Measurements from ENCODE around the gene SPC24.

SPC24 gene

GRCh38 chr19:11192957-11193939, 37.7 kb upstream of the SPC24 start:
- no peaks in the 10 kb centered on the region for H3K27me3 ChIP-seq (ENCODE audit: control insufficient read depth, insufficient read depth, low read length)

GRCh38 chr19:11191934-11192333, 36.4 kb upstream of the SPC24 start:
- H3K27ac ChIP-seq: no peak overlapping the region
- H3K9ac ChIP-seq: no peak overlapping the region
- TF ChIP-seq CTCF (IDR thresholded peaks at IDR 0.05): no peak
- H3K4me1 ChIP-seq: no peaks in the 10 kb centered on the region
- H3K4me3 ChIP-seq (ENCODE audit: low read depth, low read length): no peak overlapping the region
- H3K9me3 ChIP-seq (ENCODE audit: control insufficient read depth, low read length): no peaks in the 10 kb centered on the region
- no peaks in the 10 kb centered on the region for H3K79me2 ChIP-seq
- H2AFZ ChIP-seq: no peak overlapping the region
- H3K4me2 ChIP-seq (ENCODE audit: low read length): no peak overlapping the region
- H3K36me3 ChIP-seq (ENCODE audit: control insufficient read depth, insufficient read depth, low read length): no peaks in the 10 kb centered on the region
- H3K27me3 ChIP-seq (ENCODE audit: control insufficient read depth, insufficient read depth, low read length): no peaks in the 10 kb centered on the region

More at GRCh38 chr19:11192957-11193939, 37.7 kb upstream of the SPC24 start:
- no peaks in the 10 kb centered on the region for H3K79me2 ChIP-seq
- no peak overlapping the region for H3K27ac ChIP-seq
- no peaks in the 10 kb centered on the region for H3K36me3 ChIP-seq (ENCODE audit: control insufficient read depth, insufficient read depth, low read length)
- H3K9me3 ChIP-seq (ENCODE audit: control insufficient read depth, low read length): no peaks in the 10 kb centered on the region
- no peak for TF ChIP-seq CTCF (IDR thresholded peaks at IDR 0.05)
- no peak overlapping the region for H3K9ac ChIP-seq
- H3K4me3 ChIP-seq (ENCODE audit: low read depth, low read length): no peak overlapping the region
- no peak overlapping the region for H2AFZ ChIP-seq
- H3K4me2 ChIP-seq (ENCODE audit: low read length): no peak overlapping the region
- H3K4me1 ChIP-seq: peaks cover 3% of the 10 kb centered on the region

- no peak overlapping the region for H2AFZ ChIP-seq
- no peaks in the 10 kb centered on the region for H3K9me3 ChIP-seq (ENCODE audit: control insufficient read depth, low read length)
- no peak overlapping the region for H3K9ac ChIP-seq
- no peak overlapping the region for H3K4me2 ChIP-seq (ENCODE audit: low read length)
- H3K4me3 ChIP-seq (ENCODE audit: low read depth, low read length): no peak overlapping the region
- no peaks in the 10 kb centered on the region for H3K79me2 ChIP-seq
- no peaks in the 10 kb centered on the region for H3K27me3 ChIP-seq (ENCODE audit: control insufficient read depth, insufficient read depth, low read length)
- no peaks in the 10 kb centered on the region for H3K36me3 ChIP-seq (ENCODE audit: control insufficient read depth, insufficient read depth, low read length)
- H3K27ac ChIP-seq: no peak overlapping the region
- no peak for TF ChIP-seq CTCF (IDR thresholded peaks at IDR 0.05)
- H3K4me1 ChIP-seq: no peaks in the 10 kb centered on the region
Observed at GRCh38 chr19:11191273-11191755, 35.7 kb upstream of the SPC24 start.

GRCh38 chr19:11190501-11190900, 34.9 kb upstream of the SPC24 start:
- no peak for TF ChIP-seq CTCF (IDR thresholded peaks at IDR 0.05)
- Histone ChIP-seq H3K27ac (no peak overlapping the region), H3K9me3 (ENCODE audit: control insufficient read depth, low read length) (no peaks in the 10 kb centered on the region), H3K79me2 (no peaks in the 10 kb centered on the region), H3K4me1 (no peaks in the 10 kb centered on the region), H3K4me3 (ENCODE audit: low read depth, low read length) (no peak overlapping the region), H3K4me2 (ENCODE audit: low read length) (no peak overlapping the region), H3K9ac (no peak overlapping the region), H3K36me3 (ENCODE audit: control insufficient read depth, insufficient read depth, low read length) (no peaks in the 10 kb centered on the region), H2AFZ (no peak overlapping the region), H3K27me3 (ENCODE audit: control insufficient read depth, insufficient read depth, low read length) (no peaks in the 10 kb centered on the region)

Measured in parathyroid adenoma (tissue), 2 donors.